NCI-H82 treated with DMSO at 0.1 percent for 48 hours (cell line): ENCODE data around the gene MTOR.
"Not testable (repeated sequence)": the region's sequence is repeated elsewhere in the genome, so short reads cannot be mapped to it uniquely, and the experiment has no call there.

Source experiments
- DNase-seq: peaks from one replicate; lab custom pipeline; 2025; ENCODE audit not compliant: unreplicated experiment; lab: John Stamatoyannopoulos, UW

The MTOR gene

DNA sequence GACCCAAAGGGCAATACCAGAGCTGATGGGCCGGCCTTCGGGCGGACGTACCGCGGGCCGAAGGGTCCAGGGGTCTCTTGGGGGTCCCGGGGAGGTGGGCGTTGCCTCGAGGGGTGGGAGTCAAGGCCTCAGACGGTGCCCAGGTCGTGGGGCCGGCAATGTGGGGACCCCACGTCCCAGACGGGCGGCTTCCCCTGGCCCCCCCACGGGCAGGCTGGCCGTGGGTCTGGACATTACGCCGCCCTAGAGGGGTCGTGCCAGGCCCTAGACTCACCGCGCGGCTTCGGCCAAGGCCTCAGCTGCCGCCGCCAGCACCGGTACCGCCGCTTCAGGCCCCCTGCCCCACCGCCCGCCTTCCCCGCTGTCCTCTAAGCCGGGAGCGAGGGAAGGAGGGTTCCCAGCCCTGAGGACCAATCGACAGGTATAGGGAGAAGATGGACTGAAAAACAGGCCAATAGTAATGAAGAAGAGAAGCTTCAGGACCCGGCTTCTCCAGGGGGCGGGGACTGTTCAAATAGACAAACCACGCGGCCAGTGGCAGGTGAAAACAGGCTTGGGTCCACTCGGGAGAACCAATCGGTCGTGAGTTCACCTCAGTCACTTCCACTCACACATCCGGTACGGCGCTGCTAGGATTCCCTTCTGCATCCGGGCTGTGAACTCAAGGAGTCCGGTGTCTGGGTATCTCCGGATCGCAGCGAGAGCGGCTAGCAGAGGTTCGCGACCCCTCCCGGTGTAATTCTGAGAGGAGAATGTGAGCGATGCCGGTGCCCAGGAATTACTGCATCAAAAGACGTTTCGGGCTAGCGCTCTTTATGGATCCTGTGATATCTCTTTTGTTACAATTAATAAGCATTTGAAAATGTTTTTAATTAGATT, at the start of gene MTOR:
MTOR (minus strand) TSS at position 381 of the 879 bp plus-strand sequence. CDS start 3,142 bp downstream, outside the sequence.
- peak; percentile 99 for DNase-seq

- no peak for DNase-seq
These were observed 47.0 kb upstream of the MTOR start for GRCh38 chr1:11309385-11309784.

GRCh38 chr1:11308699-11309224, 46.4 kb upstream of the MTOR start:
- DNase-seq, result no peak

DNA sequence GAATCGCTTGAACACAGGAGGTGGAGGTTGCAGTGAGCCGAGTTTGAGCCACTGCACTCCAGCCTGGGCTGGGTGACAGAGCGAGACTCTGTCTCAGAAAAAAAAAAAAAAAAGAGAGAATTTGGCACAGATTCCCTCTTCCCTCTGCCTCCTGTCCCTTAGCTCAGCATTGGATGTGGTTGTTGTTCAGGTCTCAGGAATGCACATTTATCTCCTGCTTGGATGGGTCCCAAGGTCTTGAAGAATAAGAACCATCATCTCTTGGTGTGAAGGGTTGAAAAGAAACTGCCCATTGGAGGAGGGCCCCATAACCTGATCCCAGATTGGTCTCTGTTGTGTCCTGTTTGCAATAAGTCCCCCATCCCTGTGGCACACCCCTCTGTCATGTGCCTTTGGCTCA, 45.5 kb upstream of the MTOR start:
- DNase-seq, result no peak

DNA sequence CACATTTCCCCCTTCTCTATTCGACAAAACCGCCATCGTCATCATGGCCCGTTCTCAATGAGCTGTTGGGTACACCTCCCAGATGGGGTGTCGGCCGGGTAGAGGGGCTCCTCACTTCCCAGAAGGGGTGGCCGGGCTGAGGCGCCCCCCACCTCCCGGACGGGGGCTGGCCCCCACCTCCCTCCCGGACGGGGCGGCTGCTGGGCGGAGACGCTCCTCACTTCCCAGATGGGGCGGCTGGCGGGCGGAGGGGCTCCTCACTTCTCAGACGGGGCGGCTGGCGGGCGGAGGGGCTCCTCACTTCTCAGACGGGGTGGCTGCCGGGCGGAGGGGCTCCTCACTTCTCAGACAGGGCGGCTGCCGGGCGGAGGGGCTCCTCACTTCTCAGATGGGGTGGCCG, 43.2 kb upstream of the MTOR start:
- DNase-seq, result not testable (repeated sequence)

DNA sequence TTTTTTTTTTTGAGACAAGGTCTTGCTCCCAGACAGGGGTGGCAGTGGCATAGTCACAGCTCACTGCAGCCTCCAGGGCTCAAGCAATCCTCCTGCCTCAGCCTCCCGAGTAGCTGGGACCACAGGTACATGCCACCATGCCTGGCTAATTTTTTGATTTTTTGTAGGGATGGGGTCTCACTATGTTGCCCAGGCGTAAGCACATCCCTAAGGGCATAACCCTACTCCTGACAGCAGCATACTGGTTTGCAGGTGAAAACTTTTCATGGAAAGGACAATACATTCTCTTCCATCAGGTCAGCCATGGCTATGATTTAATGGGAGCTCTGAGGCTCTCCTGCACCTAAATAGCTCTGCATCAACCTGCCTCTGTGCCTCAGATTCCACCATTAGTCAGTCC, 40.0 kb upstream of the MTOR start:
- no peak for DNase-seq

- no peak for DNase-seq
These were observed 39.2 kb upstream of the MTOR start for GRCh38 chr1:11301601-11302000.

GRCh38 chr1:11299225-11299574, 36.8 kb upstream of the MTOR start:
- DNase-seq, result no peak

- no peak for DNase-seq
These were observed 36.3 kb upstream of the MTOR start for GRCh38 chr1:11298390-11299224.

GRCh38 chr1:11297774-11298173, 35.4 kb upstream of the MTOR start:
- DNase-seq, result not testable (repeated sequence)

- no peak for DNase-seq
These were observed 33.6 kb upstream of the MTOR start for GRCh38 chr1:11295905-11296304.

- DNase-seq, result no peak
These were observed 32.6 kb upstream of the MTOR start for GRCh38 chr1:11294951-11295350.

GRCh38 chr1:11293856-11294255, 31.5 kb upstream of the MTOR start:
- DNase-seq, result no peak

DNA sequence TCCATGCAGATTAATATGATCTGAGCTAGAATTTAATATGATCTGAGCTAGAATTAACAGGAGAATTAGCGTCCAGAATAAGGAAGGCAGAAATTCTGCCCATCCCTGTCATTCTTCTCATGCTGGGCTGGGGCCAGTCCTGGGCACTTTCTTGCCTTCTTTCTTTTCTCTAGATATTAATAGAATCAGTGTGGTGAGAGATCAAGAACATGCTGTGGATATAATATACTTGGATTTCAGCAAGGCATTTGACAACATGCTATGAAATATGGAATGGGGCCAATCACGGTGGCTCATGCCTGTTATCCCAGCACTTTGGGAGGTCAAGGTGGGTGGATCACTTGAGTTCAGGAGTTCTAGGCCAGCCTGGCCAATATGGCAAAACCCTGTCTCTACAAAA, 28.7 kb upstream of the MTOR start:
- DNase-seq, result no peak

GRCh38 chr1:11289064-11289463, 26.7 kb upstream of the MTOR start:
- DNase-seq, result no peak

GRCh38 chr1:11286735-11287410, 24.5 kb upstream of the MTOR start:
- no peak for DNase-seq

GRCh38 chr1:11285883-11286734, 23.8 kb upstream of the MTOR start:
- DNase-seq, result no peak

DNA sequence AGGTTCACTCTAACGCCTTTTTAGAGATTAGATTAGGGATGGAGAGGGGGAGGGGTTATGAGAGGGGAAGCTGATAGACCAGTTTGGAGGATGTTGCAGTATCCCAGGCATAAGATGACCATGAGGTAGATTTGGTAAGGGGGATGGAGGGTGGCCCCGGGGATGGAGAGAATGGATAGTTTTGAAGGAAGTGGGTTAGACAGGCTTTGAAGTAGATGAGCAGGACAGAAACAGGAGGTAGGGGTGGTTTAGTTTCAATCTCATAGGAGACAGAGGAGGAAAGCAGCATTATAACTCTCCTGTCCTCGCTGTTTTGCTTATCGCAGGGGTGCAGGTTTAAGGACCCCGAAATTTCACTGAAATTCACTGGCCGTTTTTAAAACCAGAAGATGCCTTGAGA, 22.4 kb upstream of the MTOR start:
- no peak for DNase-seq

DNA sequence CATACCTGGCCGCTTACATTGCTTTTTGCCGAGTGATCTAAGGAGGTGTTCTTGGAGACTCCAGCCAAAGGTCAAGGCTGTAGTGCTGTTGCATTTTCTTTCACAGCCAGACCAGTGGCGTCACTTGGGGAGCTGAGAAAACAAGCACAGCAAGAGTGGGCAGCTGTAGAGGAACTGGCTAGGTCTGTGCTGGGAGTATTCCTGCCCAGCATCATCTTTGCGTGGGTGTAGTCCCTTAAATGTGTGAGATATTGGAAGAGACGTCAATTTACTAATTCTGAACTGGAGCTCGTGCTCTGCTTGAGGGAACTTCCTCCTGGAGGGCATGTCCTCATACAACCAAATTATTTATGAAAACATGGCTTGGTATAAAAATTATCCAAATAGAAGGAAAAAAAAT, 20.8 kb upstream of the MTOR start:
- DNase-seq, result no peak

- DNase-seq, result no peak
These were observed 19.4 kb upstream of the MTOR start for GRCh38 chr1:11281518-11282331.
